Stimulated activated CD8-positive, alpha-beta memory T cell treated with anti-CD3 and anti-CD28 coated beads, Interleukin-15, amount 100 ng/mL, for 4 hours (primary cell): ENCODE data around the gene HLA-DMB.
A peak's percentile ranks its signal among the peaks of the same experiment; 100 is the strongest.

Experiments
- DNase-seq, 2 donors: peaks; one replicate each; pipeline ENCODE4 v3.0.0-alpha.2; 2020; ENCODE audit warnings: low read depth in 2 of 2

HLA-DMB gene

GRCh38 chr6:32940656-32941213, at the start of gene HLA-DMB:
HLA-DMB (minus strand) TSS chr6:32941028; CDS start chr6:32940807, 221 bp downstream.
- DNase-seq = no peak

- no peak for DNase-seq
Measured at GRCh38 chr6:32989368-32989767, 48.5 kb upstream of the HLA-DMB start.

DNA sequence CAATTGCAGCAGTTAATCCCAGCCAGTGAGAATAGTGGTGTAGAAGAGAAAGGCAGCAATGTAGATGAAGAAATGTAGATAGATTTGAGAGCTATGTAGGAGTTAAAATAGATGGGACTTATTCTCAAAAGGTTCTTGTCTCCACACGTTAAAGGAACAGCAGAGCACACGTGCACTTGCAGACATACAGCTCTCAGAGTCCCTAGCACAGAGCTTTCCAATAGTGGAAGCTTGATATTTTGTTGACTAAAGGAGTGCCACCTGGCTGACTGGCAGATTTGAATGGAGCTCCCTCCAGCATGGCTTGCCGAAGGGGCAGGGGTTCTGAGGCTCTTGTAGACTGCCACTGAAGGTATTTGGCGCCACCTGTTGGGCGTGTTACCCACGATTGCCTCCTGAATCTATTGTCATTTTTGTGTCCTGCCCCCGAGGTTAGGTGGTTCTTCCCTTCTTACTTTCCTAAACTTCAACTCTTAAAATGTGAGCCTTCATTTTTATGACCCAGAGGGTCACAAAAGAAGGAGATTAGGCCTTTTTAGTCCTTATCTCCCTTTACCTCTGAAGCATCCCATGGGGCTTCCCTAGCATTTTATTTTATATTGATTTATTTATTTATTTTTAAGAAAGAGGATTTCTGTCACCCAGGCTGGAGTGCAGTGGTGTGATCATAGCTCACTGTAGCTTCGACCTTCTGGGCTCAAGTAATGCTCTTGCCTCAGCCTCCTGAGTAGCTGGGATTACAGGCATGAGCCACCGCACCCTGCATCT, 44.0 kb upstream of the HLA-DMB start:
- peak; percentile 59 to 80 for DNase-seq

- DNase-seq = no peak
Measured at GRCh38 chr6:32983964-32984621, 43.3 kb upstream of the HLA-DMB start.

- no peak for DNase-seq
Measured at GRCh38 chr6:32983493-32983848, 42.6 kb upstream of the HLA-DMB start.

DNA sequence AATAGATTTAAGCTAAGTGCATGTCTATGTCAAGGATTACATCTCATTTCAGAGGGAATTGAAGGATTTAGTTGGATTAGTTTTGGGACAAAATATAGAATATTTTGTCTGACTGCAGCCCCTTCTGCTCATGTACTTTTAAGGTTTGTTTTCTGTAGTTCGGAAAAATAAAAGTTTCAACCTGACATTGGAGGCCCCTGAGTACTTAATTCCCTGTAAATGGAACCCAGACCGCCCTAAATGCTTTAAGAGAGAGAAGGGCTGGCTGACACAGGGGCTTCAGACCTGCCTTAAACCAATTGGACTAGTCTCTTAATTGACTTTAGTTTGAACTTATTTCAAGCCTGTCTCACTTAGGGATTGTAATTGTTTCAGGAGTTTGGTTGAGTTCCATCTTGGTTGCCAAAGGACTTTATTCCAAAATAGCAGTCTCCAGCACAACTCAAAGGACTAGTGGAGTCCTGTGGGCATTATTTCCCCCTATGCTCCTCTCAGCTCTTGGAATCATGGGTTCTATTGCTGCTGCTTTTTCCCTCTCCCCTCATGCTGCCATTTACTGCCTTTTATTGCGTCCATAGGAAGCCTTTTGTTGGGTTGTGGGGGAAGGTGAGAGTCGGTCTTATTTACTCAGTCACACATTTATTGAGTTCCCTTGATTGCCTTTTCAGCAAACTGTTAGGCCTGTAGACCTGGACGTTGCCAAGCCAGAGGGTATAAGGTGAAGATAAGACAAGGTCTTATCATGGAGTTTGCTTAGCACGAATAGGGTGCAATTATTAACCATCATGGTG, 42.1 kb upstream of the HLA-DMB start:
- DNase-seq = no peak

DNA sequence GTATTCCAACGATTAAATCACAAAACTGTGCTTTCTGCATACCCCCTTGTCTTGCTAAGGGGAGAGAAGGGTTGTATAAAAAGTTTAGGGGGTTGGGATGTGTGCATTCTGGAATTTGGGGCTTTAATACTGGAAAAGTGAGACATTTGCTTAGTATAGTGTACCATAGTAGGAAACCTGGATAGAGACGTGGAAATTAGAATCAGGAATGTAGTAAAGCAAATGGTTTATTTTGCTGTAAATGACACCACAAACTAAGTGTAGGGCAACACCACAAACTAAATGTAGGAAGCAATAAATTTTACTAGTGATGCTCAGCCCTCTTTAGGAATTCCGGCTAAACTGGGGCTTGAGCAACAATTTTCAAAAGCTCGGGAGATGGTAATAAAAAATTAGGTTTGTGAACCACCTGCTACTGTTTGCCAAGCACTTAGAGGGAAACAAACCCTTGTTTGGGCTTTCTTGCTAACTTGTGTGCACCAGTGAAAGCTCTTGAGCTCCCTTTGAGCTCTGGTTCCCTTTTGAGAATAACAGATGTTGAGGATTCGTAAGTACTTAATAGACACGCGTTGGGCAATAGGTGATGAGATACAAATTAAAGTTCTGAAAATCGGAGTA, 41.4 kb upstream of the HLA-DMB start:
- DNase-seq = no peak

GRCh38 chr6:32980488-32981038, 39.7 kb upstream of the HLA-DMB start:
- no peak for DNase-seq

GRCh38 chr6:32979720-32980487, 39.1 kb upstream of the HLA-DMB start:
- DNase-seq = no peak

GRCh38 chr6:32977953-32978324, 37.1 kb upstream of the HLA-DMB start:
- no peak for DNase-seq

GRCh38 chr6:32977272-32977952, 36.6 kb upstream of the HLA-DMB start:
- no peak for DNase-seq

DNA sequence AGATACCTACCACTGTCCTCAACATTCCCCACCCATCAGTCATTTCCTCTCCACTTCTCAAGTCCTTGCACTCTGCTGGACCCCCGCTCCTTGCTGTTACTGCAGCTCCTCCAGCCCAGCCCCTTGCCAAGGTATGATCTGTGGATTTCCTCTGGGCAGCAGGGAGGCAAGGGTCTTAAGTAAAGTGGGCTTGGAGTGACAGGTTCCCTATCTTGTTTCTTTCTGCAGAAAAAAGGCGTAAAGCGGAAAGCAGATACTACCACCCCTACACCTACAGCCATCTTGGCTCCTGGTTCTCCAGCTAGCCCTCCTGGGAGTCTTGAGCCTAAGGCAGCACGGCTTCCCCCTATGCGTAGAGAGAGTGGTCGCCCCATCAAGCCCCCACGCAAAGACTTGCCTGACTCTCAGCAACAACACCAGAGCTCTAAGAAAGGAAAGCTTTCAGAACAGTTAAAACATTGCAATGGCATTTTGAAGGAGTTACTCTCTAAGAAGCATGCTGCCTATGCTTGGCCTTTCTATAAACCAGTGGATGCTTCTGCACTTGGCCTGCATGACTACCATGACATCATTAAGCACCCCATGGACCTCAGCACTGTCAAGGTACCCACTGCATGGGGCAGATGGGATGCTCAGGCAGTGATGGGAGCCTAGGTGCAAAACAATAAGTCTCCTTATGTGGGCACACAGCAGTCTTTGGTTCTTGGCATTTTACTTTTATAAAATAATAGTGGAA, 35.7 kb upstream of the HLA-DMB start:
- no peak for DNase-seq

DNA sequence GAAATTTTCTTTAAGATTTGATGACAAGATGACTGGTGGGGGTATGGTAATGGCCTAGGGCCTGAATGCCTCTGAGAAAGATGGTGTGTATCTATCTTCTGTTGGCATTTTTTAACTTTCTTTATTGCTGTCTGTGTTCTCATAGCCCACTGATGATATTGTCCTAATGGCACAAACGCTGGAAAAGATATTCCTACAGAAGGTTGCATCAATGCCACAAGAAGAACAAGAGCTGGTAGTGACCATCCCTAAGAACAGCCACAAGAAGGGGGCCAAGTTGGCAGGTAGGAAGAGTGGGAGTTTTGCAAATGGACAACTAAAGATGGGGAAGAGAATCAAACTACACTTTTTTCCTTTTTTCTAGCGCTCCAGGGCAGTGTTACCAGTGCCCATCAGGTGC, 35.1 kb upstream of the HLA-DMB start:
- no peak for DNase-seq

DNA sequence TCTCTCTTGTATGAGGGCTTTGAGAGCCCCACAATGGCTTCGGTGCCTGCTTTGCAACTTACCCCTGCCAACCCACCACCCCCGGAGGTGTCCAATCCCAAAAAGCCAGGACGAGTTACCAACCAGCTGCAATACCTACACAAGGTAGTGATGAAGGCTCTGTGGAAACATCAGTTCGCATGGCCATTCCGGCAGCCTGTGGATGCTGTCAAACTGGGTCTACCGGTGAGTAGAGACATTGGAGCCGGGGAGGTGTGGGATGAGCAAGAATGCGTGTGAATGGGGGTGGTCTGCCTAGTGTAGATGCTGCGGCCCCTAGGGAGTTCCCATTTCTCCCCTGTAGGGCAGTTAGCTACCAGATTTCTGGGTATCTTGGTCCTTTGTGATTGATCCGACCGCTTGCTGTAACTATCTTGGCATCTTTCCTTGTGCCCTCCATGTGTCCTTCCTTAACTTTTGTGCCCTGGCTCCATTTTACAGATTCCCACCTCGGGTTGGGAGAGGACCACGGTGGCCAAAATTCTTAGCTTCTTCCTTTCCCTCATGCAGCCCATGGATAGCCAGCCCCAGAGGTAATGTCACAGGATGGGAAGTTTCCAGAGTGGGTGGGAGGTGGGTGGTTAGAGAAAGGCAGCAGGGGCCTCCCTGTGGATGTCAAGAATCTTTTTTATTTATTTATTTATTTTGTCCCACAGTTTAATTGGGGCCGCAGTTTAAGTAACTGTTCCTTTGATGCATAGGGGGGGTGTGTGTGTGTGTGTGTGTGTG, 33.9 kb upstream of the HLA-DMB start:
- no peak for DNase-seq

DNA sequence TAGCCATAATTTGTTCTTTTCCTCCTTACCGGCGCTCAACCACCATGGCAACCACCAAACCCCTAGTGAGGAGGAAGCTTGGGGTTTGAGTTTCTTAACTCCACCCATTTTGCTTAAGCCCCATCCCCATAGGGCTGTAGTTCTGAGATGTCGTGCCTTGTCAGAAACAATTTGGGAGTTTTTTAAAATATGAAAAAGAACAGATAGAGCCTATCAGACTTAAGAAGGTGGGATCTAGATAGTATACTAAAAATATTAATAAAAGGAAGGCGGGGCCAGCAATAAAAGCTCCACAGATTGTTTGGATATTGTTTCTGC, 33.1 kb upstream of the HLA-DMB start:
- no peak for DNase-seq

DNA sequence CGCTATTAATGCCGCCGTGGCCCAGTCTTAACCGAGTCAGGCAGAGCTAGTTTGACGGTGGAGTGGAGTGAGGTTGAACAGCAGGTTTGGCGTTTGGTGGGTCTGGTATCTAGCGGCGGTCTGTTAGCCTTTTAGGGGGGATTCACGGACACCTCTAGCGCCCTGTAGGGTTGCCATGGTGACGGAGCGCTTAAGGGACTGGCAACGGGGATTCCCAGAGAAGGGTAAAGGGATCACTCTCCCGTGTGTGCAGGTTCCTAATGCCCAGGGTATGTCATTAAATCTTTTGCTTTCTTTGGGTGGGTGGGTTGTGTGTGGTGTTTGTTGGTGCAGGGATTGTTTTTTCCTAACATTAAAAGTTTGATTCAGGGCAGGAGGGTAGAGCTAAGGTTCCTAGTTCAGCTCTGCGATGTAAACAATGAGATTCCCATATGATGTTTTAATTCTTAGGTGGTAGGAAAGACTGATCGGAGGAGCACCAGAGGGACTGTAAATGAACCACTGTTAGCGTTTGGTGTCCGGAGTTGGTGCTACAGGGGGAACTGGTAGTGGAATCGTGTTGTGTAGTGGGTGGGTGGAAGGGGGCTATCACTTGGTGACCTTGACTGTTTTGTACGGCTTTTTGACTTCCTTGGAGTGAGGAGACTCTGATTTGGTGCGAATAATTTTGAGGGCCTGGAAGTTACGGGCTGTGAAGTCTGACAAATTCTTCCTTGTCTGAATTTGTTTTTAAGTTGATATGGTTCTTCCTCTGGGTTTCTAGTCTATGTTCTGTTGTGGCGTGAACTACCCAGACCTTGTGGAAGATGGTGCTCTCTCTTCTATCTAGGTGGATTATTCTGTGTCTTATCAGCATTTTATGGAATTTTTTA, 32.6 kb upstream of the HLA-DMB start:
- peak; percentile 17 to 42 for DNase-seq

DNA sequence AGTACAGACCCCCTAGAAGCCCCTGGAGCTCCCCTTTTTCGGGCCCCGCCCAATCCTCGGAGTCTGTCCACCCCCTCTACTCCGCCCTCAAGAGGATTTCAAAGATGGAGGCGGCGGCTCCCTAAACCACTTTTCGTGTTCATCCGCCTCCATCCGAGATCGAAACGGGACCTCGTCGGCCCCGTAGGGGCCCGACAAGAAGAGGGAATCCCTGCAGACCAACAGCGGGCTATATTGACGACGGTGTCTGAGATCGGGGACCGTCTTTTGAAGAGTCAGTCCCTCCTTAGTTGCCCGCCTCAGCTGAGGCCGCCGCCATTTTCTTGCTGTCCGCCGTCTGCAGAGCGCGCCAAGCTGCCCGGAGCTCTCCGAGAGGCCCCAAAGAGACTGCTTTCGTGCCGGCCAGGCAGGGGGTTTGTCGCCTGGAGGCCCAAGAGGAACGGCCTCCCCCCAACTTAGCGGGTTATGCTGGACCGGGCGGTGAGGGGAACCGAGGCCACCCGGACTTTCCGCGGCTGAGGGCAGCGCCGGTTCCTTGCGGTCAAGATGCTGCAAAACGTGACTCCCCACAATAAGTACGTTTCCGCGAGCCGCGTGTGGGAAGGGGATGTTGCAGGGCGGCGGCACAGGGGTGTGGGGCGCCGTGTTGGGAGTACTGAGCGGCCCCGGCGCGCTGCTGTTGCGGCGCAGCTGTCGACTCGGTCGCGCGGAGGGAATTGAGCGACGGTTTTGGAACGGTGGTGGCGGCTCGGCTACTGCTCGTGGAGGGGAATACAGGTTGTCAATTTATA, 31.7 kb upstream of the HLA-DMB start:
- DNase-seq = peak in 1 of 2 donors; percentile 50
